HG03135 (cell line): Measurements from ENCODE around the gene JAZF1.

Experiments
- ATAC-seq: cut with Tn5 transposase; IDR thresholded peaks from one replicate; pipeline ENCODE4 v1.9.1; 2021; ENCODE audit warnings: mild to moderate bottlenecking, moderate library complexity; ENCODE audit not compliant: unreplicated experiment

The JAZF1 gene

DNA sequence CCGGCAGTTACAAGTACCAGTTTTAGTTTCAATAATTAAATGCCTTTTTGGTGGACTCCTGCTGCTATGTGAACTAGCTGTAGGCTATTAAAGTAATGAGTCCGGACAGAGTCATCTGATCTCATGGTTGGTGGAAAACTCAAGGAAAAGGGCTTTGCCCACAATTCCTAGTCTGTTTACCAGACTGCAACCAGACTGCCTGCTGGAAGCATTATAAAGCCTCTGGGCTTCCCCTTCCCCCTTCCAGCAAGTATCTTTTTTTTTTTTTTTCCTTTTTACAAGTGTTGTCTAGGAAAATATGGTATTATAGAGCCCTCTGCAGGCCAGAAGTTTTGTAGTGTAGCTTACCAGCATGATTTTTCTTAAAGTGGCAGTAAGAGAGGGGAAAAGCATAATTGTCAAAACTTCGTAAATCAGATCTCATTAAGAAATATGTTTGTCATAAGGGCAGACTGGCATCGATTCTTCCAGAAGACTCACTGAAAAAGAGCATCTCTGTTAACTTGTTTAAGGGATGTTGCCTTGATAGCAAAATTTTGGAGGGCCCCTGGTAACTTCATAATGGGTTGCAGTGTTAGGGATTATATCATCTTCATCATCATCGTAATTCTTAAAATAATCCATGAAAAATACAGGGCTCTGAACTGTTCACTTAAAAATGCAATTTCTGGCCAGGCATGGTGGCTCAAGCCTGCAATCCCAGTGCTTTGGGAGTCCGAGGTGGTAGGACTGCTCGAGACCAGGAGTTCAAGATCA is 259.3 kb downstream of the JAZF1 start:
- ATAC-seq = peak; percentile 52

GRCh38 chr7:27920281-27920946 is 260.2 kb downstream of the JAZF1 start:
- no peak for ATAC-seq

DNA sequence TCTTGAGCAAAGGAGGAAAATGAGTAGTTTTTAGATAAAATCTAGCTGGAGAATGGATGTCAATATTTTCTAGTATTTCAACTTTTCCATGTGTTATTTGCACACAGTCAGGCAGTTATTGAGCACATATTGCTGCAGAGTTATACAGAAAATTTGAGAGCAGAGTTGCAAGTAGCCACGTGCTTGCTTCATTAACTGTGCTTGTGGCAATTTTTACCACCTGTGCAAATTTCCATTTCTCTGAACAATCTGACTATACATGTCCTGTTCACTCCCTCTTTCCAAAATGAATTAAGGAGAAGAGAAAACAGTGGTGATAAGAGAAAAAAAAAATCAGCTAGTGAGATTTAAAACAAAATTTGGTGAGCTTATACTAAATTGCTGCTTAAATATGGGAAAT is 262.1 kb downstream of the JAZF1 start:
- no peak for ATAC-seq

GRCh38 chr7:27917774-27918314 is 262.8 kb downstream of the JAZF1 start:
- no peak for ATAC-seq

- no peak for ATAC-seq
These were observed 263.5 kb downstream of the JAZF1 start for GRCh38 chr7:27917119-27917518.

GRCh38 chr7:27916372-27916771 is 264.2 kb downstream of the JAZF1 start:
- no peak for ATAC-seq

- no peak for ATAC-seq
These were observed 266.2 kb downstream of the JAZF1 start for GRCh38 chr7:27914409-27914808.

DNA sequence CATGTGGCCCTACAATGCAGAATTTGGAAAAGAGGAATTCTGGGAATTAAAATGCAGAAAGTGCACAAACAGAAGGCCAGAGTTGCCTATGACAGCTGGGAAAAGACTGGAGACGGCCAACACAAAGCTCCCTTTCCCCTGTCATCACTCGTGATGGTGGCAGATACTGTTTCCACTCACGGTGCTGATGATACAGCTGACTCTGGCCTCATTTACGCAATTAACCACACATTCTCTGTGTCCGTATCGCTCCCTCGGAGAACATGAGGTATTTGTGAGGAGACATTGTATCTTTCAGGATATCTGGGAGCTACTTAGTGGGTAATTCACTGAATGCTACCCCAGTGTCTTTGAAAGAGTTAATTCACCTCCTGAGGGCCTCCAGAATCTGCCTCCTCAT is 267.8 kb downstream of the JAZF1 start:
- no peak for ATAC-seq

DNA sequence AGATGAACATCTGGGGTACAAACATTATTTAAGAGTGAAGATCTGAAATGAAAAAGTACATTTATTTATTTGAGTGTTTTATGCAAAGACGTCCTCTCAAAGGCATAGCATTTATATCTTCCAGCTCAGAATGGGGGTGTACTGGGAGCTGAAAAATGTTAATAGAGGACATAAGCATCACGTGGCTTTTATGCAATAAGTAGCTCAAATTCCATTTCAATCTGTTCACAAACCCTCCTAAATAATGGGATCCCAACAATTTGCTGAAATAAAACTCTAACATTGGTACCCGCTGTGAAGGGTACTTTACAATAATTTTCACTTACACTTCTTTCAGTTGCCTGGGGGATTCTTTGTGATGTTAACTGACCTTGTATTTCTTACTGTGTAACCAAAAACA is 268.7 kb downstream of the JAZF1 start:
- ATAC-seq = no peak

GRCh38 chr7:27910326-27910725 is 270.3 kb downstream of the JAZF1 start:
- no peak for ATAC-seq

DNA sequence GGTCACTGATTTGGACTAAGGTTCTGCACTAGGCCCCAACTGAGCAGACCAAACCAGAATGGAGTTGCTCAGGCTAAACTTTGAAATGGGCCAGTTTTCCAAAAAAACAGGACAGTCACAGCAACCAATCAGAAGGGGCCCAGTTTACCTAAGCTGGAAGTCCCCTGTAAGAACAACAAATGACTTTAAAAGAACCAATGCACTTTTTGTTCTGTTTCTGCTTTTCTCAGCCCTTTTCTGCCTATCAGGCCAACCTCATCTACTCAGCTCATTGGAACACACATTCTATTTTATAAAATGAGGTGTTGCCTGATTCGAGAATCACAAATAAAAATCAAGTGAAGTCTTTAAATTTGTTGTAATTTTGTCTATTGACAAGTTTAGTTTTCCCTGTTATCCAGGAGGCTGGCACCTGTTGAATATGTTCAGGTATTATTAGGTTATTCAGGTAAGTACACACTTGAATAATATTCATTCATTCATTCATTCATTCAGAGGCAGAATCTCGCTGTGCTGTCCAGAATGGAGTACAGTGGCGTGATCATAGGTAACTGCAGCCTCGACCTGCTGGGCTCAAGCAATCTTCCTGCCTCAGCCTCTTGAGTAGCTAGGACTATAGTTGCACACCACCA is 271.9 kb downstream of the JAZF1 start:
- ATAC-seq = no peak

DNA sequence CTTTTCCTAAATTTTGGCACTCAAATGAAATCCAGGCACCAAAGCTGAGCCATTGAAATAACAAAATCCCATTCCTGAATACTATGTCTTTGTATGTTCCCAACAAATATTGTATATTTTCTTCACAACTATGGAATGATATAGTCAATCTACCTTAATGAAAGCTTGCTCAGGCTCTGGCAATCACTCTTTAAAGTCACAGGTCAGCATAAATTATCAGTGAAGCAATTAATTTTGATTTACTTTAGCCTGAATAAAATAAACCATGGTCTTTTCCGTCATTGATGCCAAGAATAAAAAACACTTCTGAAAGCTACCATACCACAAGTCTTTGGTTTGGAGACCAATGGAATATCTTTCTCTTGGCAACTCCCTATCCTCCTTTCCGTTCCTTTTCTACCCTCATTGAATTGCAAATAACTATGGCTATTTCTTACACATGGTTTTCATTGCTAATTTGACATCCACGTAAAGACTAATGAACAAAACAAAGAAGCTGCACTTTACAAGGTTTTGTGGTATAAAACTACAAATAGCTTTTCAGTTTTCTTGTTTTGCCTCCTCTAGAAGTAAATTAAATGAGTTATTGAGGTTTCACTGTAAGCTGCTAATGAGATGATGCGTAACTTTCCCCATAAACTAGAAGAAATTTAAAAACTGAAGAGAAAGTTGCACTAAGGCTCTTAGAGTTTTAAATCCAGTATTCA is 274.1 kb downstream of the JAZF1 start:
- ATAC-seq = no peak

- no peak for ATAC-seq
These were observed 274.6 kb downstream of the JAZF1 start for GRCh38 chr7:27905951-27906350.

GRCh38 chr7:27901028-27901760 is 279.4 kb downstream of the JAZF1 start:
- ATAC-seq = peak; percentile 88

GRCh38 chr7:27900006-27900405 is 280.6 kb downstream of the JAZF1 start:
- no peak for ATAC-seq

- ATAC-seq = no peak
These were observed 281.0 kb downstream of the JAZF1 start for GRCh38 chr7:27899601-27900000.

- no peak for ATAC-seq
These were observed 283.2 kb downstream of the JAZF1 start for GRCh38 chr7:27897441-27897847.

- ATAC-seq = no peak
These were observed 283.6 kb downstream of the JAZF1 start for GRCh38 chr7:27897001-27897400.

GRCh38 chr7:27895551-27895950 is 285.0 kb downstream of the JAZF1 start:
- no peak for ATAC-seq

DNA sequence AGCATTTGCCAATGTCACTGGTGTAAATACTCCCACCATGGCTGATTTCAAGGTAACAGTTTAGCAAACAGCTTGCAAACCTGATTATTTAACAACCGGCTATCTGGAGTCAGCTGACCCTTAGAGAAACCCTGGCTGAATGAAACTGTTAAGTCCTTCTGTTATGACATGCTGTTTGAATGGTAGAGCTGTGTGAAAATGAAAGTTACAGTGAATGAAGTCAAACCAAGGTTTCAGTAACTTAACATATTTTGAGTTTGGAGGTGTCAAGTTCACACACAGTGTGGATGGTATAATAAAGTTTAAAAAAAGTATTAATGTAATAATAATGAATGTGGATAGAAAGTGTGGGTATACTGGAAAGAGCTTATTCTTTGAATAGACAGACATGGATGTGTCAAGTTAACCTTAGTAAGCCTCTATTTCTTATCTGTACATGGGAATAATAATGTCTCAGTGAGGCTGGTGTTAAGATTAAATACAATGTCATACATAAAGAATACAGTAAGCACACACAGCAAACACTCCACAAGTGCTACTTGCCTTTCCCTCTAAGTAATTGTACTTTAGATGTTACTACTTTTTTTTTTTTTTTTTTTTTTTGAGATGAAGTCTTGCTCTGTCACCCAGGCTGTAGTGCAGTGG is 290.3 kb downstream of the JAZF1 start:
- ATAC-seq = peak; percentile 100
